ENCODE results near the gene LCP2.

The LCP2 gene

GRCh38 chr5:170289121-170289520, 8.5 kb downstream of the LCP2 start:
- Histone ChIP-seq H3K4me3 (ENCODE audit: low read depth, low read length) (no peak overlapping the region), H3K27ac (ENCODE audit: extremely low read depth, low read depth, low read length) (no peak overlapping the region), H3K36me3 (ENCODE audit: control insufficient read depth in 2 of 2, insufficient read depth in 1 of 2, low read length in 2 of 2) (no peaks in the 10 kb centered on the region), H3K4me1 (ENCODE audit: control insufficient read depth, insufficient read depth, low read length) (no peaks in the 10 kb centered on the region), H3K9me3 (ENCODE audit: control insufficient read depth, insufficient read depth, low read depth, low read length) (no peaks in the 10 kb centered on the region; the same call in none of the 2 replicates)
- ChIA-PET POLR2A (no interaction called here), CTCF (interaction anchor here (0.6 to 1.6 kb wide), 6 partner anchors 15 to 178 kb away, joined by 3 to 6 read pairs (median 4); no protein-coding TSS in a partner anchor)
- TF ChIP-seq OVOL3 (tag by site-specific recombination; IDR thresholded peaks at IDR 0.05) = no peak
- 0 out of 2 replicates have a peak, but pooled peaks have one; percentile 10 for TF ChIP-seq ZIC2 (tag by site-specific recombination; IDR thresholded peaks at IDR 0.05)
- TF ChIP-seq ELK4 (IDR thresholded peaks at IDR 0.05; ENCODE audit: borderline replicate concordance, low read depth, low read length) = no peak
- TF ChIP-seq ZBTB21 (tag by site-specific recombination; IDR thresholded peaks at IDR 0.05) = no peak
- TF ChIP-seq BCL11B (tag by site-specific recombination; IDR thresholded peaks at IDR 0.05; ENCODE audit: low read depth) = no peak
- TF ChIP-seq BCL11A (tag by site-specific recombination; IDR thresholded peaks at IDR 0.05; ENCODE audit: low read depth) = no peak

GRCh38 chr5:170288551-170288950, 9.0 kb downstream of the LCP2 start:
- CTCF ChIA-PET = interaction anchor here (0.6 to 1.6 kb wide), 4 partner anchors 14 to 146 kb away, joined by 3 to 6 read pairs (median 4); no protein-coding TSS in a partner anchor
- POLR2A ChIA-PET = no interaction called here

More at GRCh38 chr5:170288551-170288950, 9.0 kb downstream of the LCP2 start:
- no peak overlapping the region for H3K4me3 ChIP-seq (ENCODE audit: low read depth, low read length)
- no peak for TF ChIP-seq ZNF169 (tag by site-specific recombination; IDR thresholded peaks at IDR 0.05)
- no peak for TF ChIP-seq ZNF514 (tag by site-specific recombination; IDR thresholded peaks at IDR 0.05)
- TF ChIP-seq HOXC10 (CRISPR knock-in tag; IDR thresholded peaks at IDR 0.05) = no peak
- TF ChIP-seq PRDM6 (tag by site-specific recombination; IDR thresholded peaks at IDR 0.05) = no peak
- TF ChIP-seq ZFP3 (tag by site-specific recombination; IDR thresholded peaks at IDR 0.05; ENCODE audit: low read depth) = no peak
- TF ChIP-seq KLF7 (tag by site-specific recombination; IDR thresholded peaks at IDR 0.05; ENCODE audit: borderline replicate concordance) = no peak
- no peak for TF ChIP-seq PRDM2 (tag by site-specific recombination; IDR thresholded peaks at IDR 0.05; ENCODE audit: borderline replicate concordance)
- TF ChIP-seq ZNF155 (tag by site-specific recombination; IDR thresholded peaks at IDR 0.05) = no peak
- no peak for TF ChIP-seq ZNF596 (tag by site-specific recombination; IDR thresholded peaks at IDR 0.05)
- no peak for TF ChIP-seq ZNF121 (tag by site-specific recombination; IDR thresholded peaks at IDR 0.05)
- no peak for TF ChIP-seq ZNF335 (tag by site-specific recombination; conservative IDR thresholded peaks at IDR 0.05)
- TF ChIP-seq PRDM1 (tag by site-specific recombination; IDR thresholded peaks at IDR 0.05) = no peak
- TF ChIP-seq ZNF629 (tag by site-specific recombination; IDR thresholded peaks at IDR 0.05) = no peak
- TF ChIP-seq ZNF704 (tag by site-specific recombination; IDR thresholded peaks at IDR 0.05) = no peak
- TF ChIP-seq ZNF837 (tag by site-specific recombination; IDR thresholded peaks at IDR 0.05) = no peak
- no peak for TF ChIP-seq ZNF37A (tag by site-specific recombination; IDR thresholded peaks at IDR 0.05)
- H3K36me3 ChIP-seq (ENCODE audit: control insufficient read depth in 2 of 2, insufficient read depth in 1 of 2, low read length in 2 of 2) = no peaks in the 10 kb centered on the region
- H3K9me3 ChIP-seq (ENCODE audit: control insufficient read depth, insufficient read depth, low read depth, low read length) = no peaks in the 10 kb centered on the region; the same call in none of the 2 replicates
- no peaks in the 10 kb centered on the region for H3K4me1 ChIP-seq (ENCODE audit: control insufficient read depth, insufficient read depth, low read length)
- H3K27ac ChIP-seq (ENCODE audit: extremely low read depth, low read depth, low read length) = no peak overlapping the region
